SU-DHL-6 (cell line): Measurements from ENCODE around the gene UQCC2.

Source experiments
- H2AFZ ChIP-seq: fragments of 200-600 bp; sonication (generic); 2 replicates; pipeline ENCODE4 v1.6.1; 2014; ENCODE audit warnings: low read depth, mild to moderate bottlenecking, moderate library complexity, mixed read lengths, antibody characterized with exemption, low read length; ENCODE audit not compliant: severe bottlenecking
- H3F3A ChIP-seq: fragments of 200-600 bp; shearing (Covaris generic); 2 replicates; pipeline ENCODE4 v1.6.0; 2016; ENCODE audit warnings: antibody characterized with exemption, mild to moderate bottlenecking; ENCODE audit not compliant: insufficient read depth
- H3K27ac ChIP-seq: fragments of 200-600 bp; sonication (generic); 2 replicates; pipeline ENCODE4 v1.5.1; 2016; ENCODE audit warnings: low read depth, mild to moderate bottlenecking, low read length, moderate library complexity, mixed read lengths
- H3K27me3 ChIP-seq: fragments of 200-600 bp; sonication (generic), shearing (Covaris generic); 2 replicates; pipeline ENCODE4 v1.6.0; 2014; ENCODE audit warnings: mild to moderate bottlenecking, low read length
- H3K36me3 ChIP-seq: fragments of 200-600 bp; sonication (generic); 2 replicates; pipeline ENCODE4 v1.6.1; 2014; ENCODE audit warnings: mild to moderate bottlenecking, low read length, mixed read lengths
- H3K4me2 ChIP-seq: fragments of 300-600, 200-600 bp; shearing (Covaris generic), sonication (generic); 2 replicates; pipeline ENCODE4 v1.6.0; 2014; ENCODE audit warnings: low read length, low read depth, mild to moderate bottlenecking; ENCODE audit not compliant: poor library complexity, severe bottlenecking
- H3K4me3 ChIP-seq: fragments of 200-600 bp; sonication (generic); 2 replicates; pipeline ENCODE4 v1.5.1; 2014; ENCODE audit warnings: antibody characterized with exemption, low read length, mild to moderate bottlenecking, mixed read lengths; ENCODE audit not compliant: insufficient read depth, poor library complexity, severe bottlenecking
- H3K79me2 ChIP-seq: fragments of 200-600 bp; sonication (generic); 2 replicates; pipeline ENCODE4 v1.6.1; 2014; ENCODE audit warnings: mild to moderate bottlenecking, low read length, moderate library complexity; ENCODE audit not compliant: insufficient read depth
- H3K9ac ChIP-seq: fragments of 200-600 bp; sonication (generic); 2 replicates; pipeline ENCODE4 v1.7.0; 2014; ENCODE audit warnings: mild to moderate bottlenecking, low read length
- H3K9me2 ChIP-seq: fragments of 200-600 bp; sonication (generic); replicated peaks from 2 replicates; pipeline ENCODE4 v1.6.1; 2014; ENCODE audit warnings: low read length; ENCODE audit not compliant: insufficient read depth
- H3K9me3 ChIP-seq: fragments of 200-600 bp; sonication (generic); 2 replicates; pipeline ENCODE4 v1.6.1; 2014; ENCODE audit warnings: low read length, mixed read lengths; ENCODE audit not compliant: insufficient read depth
- H4K20me1 ChIP-seq: fragments of 200-600 bp; sonication (generic); 2 replicates; pipeline ENCODE4 v1.6.1; 2014; ENCODE audit warnings: low read depth, mild to moderate bottlenecking, antibody characterized with exemption, low read length, moderate library complexity, mixed read lengths
- CTCF ChIP-seq: fragments of 200-600 bp; sonication (generic); IDR thresholded peaks from one replicate; pipeline ENCODE4 v1.5.1; 2017; ENCODE audit warnings: antibody characterized with exemption, mild to moderate bottlenecking, low read length, moderate library complexity; ENCODE audit not compliant: insufficient read depth, poor library complexity, severe bottlenecking
- EZH2phosphoT487 ChIP-seq: fragments of 200-600 bp; sonication (generic), shearing (Covaris generic); conservative IDR thresholded peaks from 2 replicates; pipeline ENCODE4 v1.6.1; 2018; ENCODE audit warnings: mild to moderate bottlenecking, antibody characterized with exemption, low read length, moderate library complexity, mixed read lengths

UQCC2 gene

GRCh38 chr6:33659986-33660385, 51.5 kb downstream of the UQCC2 start:
- no peak overlapping the region for H3K4me3 ChIP-seq

GRCh38 chr6:33658982-33659689, 52.4 kb downstream of the UQCC2 start:
- H3K36me3 ChIP-seq, result no peaks in the 10 kb centered on the region
- H3K4me3 ChIP-seq, result no peak overlapping the region
- H3K27me3 ChIP-seq, result no peaks in the 10 kb centered on the region
- no peak overlapping the region for H3K27ac ChIP-seq
- H2AFZ ChIP-seq, result no peak overlapping the region
- H3K9me3 ChIP-seq, result no peaks in the 10 kb centered on the region
- peaks cover 3% of the 10 kb centered on the region; the same call in 1 of the 2 replicates for H3K79me2 ChIP-seq
- H3K4me2 ChIP-seq, result no peak overlapping the region
- no peaks in the 10 kb centered on the region for H3F3A ChIP-seq
- no peak for TF ChIP-seq EZH2phosphoT487
- TF ChIP-seq CTCF, result no peak
- no peaks in the 10 kb centered on the region for H4K20me1 ChIP-seq
- H3K9ac ChIP-seq, result no peak overlapping the region
- no peaks in the 10 kb centered on the region for H3K9me2 ChIP-seq

More at GRCh38 chr6:33659986-33660385, 51.5 kb downstream of the UQCC2 start:
- no peaks in the 10 kb centered on the region for H3F3A ChIP-seq
- H3K9me3 ChIP-seq, result no peaks in the 10 kb centered on the region
- no peak for TF ChIP-seq CTCF
- no peak for TF ChIP-seq EZH2phosphoT487
- no peaks in the 10 kb centered on the region for H3K79me2 ChIP-seq
- no peaks in the 10 kb centered on the region for H4K20me1 ChIP-seq
- H3K9me2 ChIP-seq, result no peaks in the 10 kb centered on the region
- H3K4me2 ChIP-seq, result no peak overlapping the region
- no peak overlapping the region for H2AFZ ChIP-seq
- H3K27me3 ChIP-seq, result no peaks in the 10 kb centered on the region
- no peaks in the 10 kb centered on the region for H3K36me3 ChIP-seq
- H3K27ac ChIP-seq, result no peak overlapping the region
- no peak overlapping the region for H3K9ac ChIP-seq

GRCh38 chr6:33656844-33657243, 54.7 kb downstream of the UQCC2 start:
- Histone ChIP-seq H3K4me2 (no peak overlapping the region), H3K27ac (no peak overlapping the region), H3K4me3 (no peak overlapping the region), H3K36me3 (no peaks in the 10 kb centered on the region), H3K79me2 (peaks cover 3% of the 10 kb centered on the region; the same call in 1 of the 2 replicates), H3F3A (no peaks in the 10 kb centered on the region), H3K9me2 (no peaks in the 10 kb centered on the region), H3K9ac (no peak overlapping the region), H2AFZ (no peak overlapping the region), H3K9me3 (no peaks in the 10 kb centered on the region), H3K27me3 (no peaks in the 10 kb centered on the region), H4K20me1 (no peaks in the 10 kb centered on the region)
- no peak for TF ChIP-seq CTCF
- no peak for TF ChIP-seq EZH2phosphoT487
